GM23338 (cell line): ENCODE results near the gene ADD3. TPM values are rescaled to one million over a fixed set of nuclear protein-coding genes. Genes with fewer than 3 reads are reported as not detected.

Source experiments
- ATAC-seq: fragments of 200-7000 bp; cut with Tn5 transposase; 3 replicates; pipeline ENCODE4 v1.9.1; 2020
- DNase-seq: peaks from one replicate; pipeline ENCODE4 v3.0.0-alpha.2; 2015; ENCODE audit warnings: low spot score
- H2AFZ ChIP-seq: fragments of 200-600 bp; sonication (generic); 2 replicates; pipeline ENCODE4 v1.8.0; 2016; ENCODE audit warnings: antibody characterized with exemption, mild to moderate bottlenecking, moderate library complexity
- H3F3A ChIP-seq: fragments of 200-600 bp; sonication (generic); replicated peaks from 2 replicates; pipeline ENCODE4 v1.8.0; 2017; ENCODE audit warnings: antibody characterized with exemption, mixed run types, low read depth
- H3K27ac ChIP-seq: fragments of 200-600 bp; sonication (generic); 2 replicates; pipeline ENCODE4 v1.6.1; 2016; ENCODE audit warnings: low read depth
- H3K27me3 ChIP-seq: fragments of 200-600 bp; sonication (generic); 2 replicates; pipeline ENCODE4 v1.8.0; 2016; ENCODE audit warnings: mild to moderate bottlenecking, mixed run types, moderate library complexity; ENCODE audit not compliant: insufficient read depth
- H3K36me3 ChIP-seq: fragments of 200-600 bp; sonication (generic); 2 replicates; pipeline ENCODE4 v1.8.0; 2016; ENCODE audit warnings: mild to moderate bottlenecking; ENCODE audit not compliant: insufficient read depth
- H3K4me1 ChIP-seq: fragments of 200-600 bp; sonication (generic); 2 replicates; pipeline ENCODE4 v1.8.0; 2016; ENCODE audit warnings: mild to moderate bottlenecking, moderate library complexity; ENCODE audit not compliant: insufficient read depth
- H3K4me2 ChIP-seq: fragments of 200-600 bp; sonication (generic); 2 replicates; pipeline ENCODE4 v1.7.1; 2017; ENCODE audit warnings: mixed run types
- H3K4me3 ChIP-seq: fragments of 200-600 bp; sonication (generic); 2 replicates; pipeline ENCODE4 v1.6.1; 2016; ENCODE audit warnings: mixed run types
- H3K79me2 ChIP-seq: fragments of 200-600 bp; sonication (generic); replicated peaks from 2 replicates; pipeline ENCODE4 v1.8.0; 2017; ENCODE audit warnings: mild to moderate bottlenecking; ENCODE audit not compliant: insufficient read depth
- H3K9me2 ChIP-seq: fragments of 200-600 bp; sonication (generic); 2 replicates; pipeline ENCODE4 v1.8.0; 2017; ENCODE audit not compliant: insufficient read depth
- H4K20me1 ChIP-seq: fragments of 200-600 bp; sonication (generic); replicated peaks from 2 replicates; pipeline ENCODE4 v1.8.0; 2017; ENCODE audit warnings: mild to moderate bottlenecking; ENCODE audit not compliant: insufficient read depth
- H3K27ac Mint-ChIP-seq: 2 replicates; pipeline ENCODE4 v1.8.0; 2020; ENCODE audit warnings: inconsistent platforms, mild to moderate bottlenecking, moderate library complexity, mixed read lengths
- H3K27me3 Mint-ChIP-seq: 3 replicates; pipeline ENCODE4 v1.8.0; 2022; ENCODE audit warnings: low read depth, mild to moderate bottlenecking, moderate library complexity, mixed read lengths, inconsistent platforms; ENCODE audit not compliant: insufficient read depth, poor library complexity
- H3K36me3 Mint-ChIP-seq: 3 replicates; pipeline ENCODE4 v1.8.0; 2021; ENCODE audit warnings: low read depth, mild to moderate bottlenecking, inconsistent platforms, moderate library complexity, mixed read lengths
- H3K4me1 Mint-ChIP-seq: 3 replicates; pipeline ENCODE4 v1.8.0; 2020; ENCODE audit warnings: mild to moderate bottlenecking, inconsistent platforms, mixed read lengths
- H3K4me3 Mint-ChIP-seq: 3 replicates; pipeline ENCODE4 v1.8.0; 2021; ENCODE audit warnings: moderate library complexity, mild to moderate bottlenecking, inconsistent platforms, mixed read lengths
- H3K9me3 Mint-ChIP-seq: 3 replicates; pipeline ENCODE4 v1.8.0; 2020; ENCODE audit warnings: moderate library complexity, mild to moderate bottlenecking, inconsistent platforms, mixed read lengths
- CREB1 ChIP-seq: fragments of 250-450 bp; sonication (Bioruptor Pico); IDR thresholded peaks from 2 replicates; pipeline ENCODE4 v1.5.0; 2020; ENCODE audit warnings: low read depth, mild to moderate bottlenecking, moderate library complexity
- CTCF ChIP-seq, 2 experiments: fragments of 200-600 bp in 1 of 2; sonication (generic) in 1 of 2; conservative IDR thresholded peaks; 2 replicates each; pipeline versions ENCODE4 v1.5.1 to v1.6.1; 2016 to 2017; ENCODE audit warnings: antibody characterized with exemption in 2 of 2, low read depth in 2 of 2, mild to moderate bottlenecking in 2 of 2, moderate library complexity in 1 of 2
- ETS1 ChIP-seq: IDR thresholded peaks from 2 replicates; pipeline ENCODE4 v1.6.1; 2016; ENCODE audit warnings: antibody characterized with exemption
- EZH2 ChIP-seq: fragments of 200-600 bp; sonication (generic); IDR thresholded peaks from one replicate; pipeline ENCODE4 v1.8.0; 2017; ENCODE audit warnings: antibody characterized with exemption, mild to moderate bottlenecking, low read depth; ENCODE audit not compliant: unreplicated experiment
- EZH2phosphoT487 ChIP-seq: fragments of 200-600 bp; sonication (generic); IDR thresholded peaks from one replicate; pipeline ENCODE4 v1.8.1; 2018; ENCODE audit warnings: antibody characterized with exemption; ENCODE audit not compliant: unreplicated experiment
- JUNB ChIP-seq: IDR thresholded peaks from one replicate; pipeline ENCODE4 v1.6.1; 2016; ENCODE audit warnings: antibody characterized with exemption; ENCODE audit not compliant: unreplicated experiment
- NANOG ChIP-seq: IDR thresholded peaks from 2 replicates; pipeline ENCODE4 v1.6.1; 2016; ENCODE audit warnings: antibody characterized with exemption, borderline replicate concordance
- POLR2AphosphoS5 ChIP-seq: IDR thresholded peaks from 2 replicates; pipeline ENCODE4 v1.6.1; 2016; ENCODE audit warnings: antibody characterized with exemption, low read depth
- REST ChIP-seq: IDR thresholded peaks from one replicate; pipeline ENCODE4 v1.6.1; 2018; ENCODE audit warnings: antibody characterized with exemption; ENCODE audit not compliant: unreplicated experiment
- STAT1 ChIP-seq: IDR thresholded peaks from one replicate; pipeline ENCODE4 v1.6.1; 2016; ENCODE audit warnings: antibody characterized with exemption; ENCODE audit not compliant: unreplicated experiment
- ZNF114 ChIP-seq: fragments of 250-450 bp; sonication (Bioruptor Pico); IDR thresholded peaks from 2 replicates; pipeline ENCODE4 v1.5.0; 2020; ENCODE audit warnings: mild to moderate bottlenecking, moderate library complexity
- ZNF331 ChIP-seq: fragments of 250-450 bp; sonication (Bioruptor Pico); IDR thresholded peaks from 2 replicates; pipeline ENCODE4 v1.5.0; 2020; ENCODE audit warnings: low read depth, mild to moderate bottlenecking, moderate library complexity
- ZNF462 ChIP-seq: fragments of 250-450 bp; sonication (Bioruptor Pico); IDR thresholded peaks from 2 replicates; pipeline ENCODE4 v1.5.0; 2020; ENCODE audit warnings: mild to moderate bottlenecking, moderate library complexity
- polyA plus RNA-seq: library from polyadenylated mRNA; unstranded; fragments of >200 nt; fragmentation: Nextera tagmentation; extraction: Ambion mirVana; gene quantifications from 2 replicates; pipeline ENCODE4 v1.2.1, GENCODE V29; 2016
- total RNA-seq: library from RNA; depleted of rRNA; stranded (reverse); fragments of >200 nt; shearing (Covaris generic); gene quantifications from 2 replicates; pipeline ENCODE4 v1.2.3, GENCODE V29; 2014

ADD3 gene
- total and polyA plus RNA-seq, 2 experiments from 2014 or later, result 68.5 to 767 TPM

- Histone ChIP-seq H3K4me3 (no peak overlapping the region), H3K79me2 (peaks cover 37% of the 10 kb centered on the region), H4K20me1 (0 out of 2 replicates have a peak, but pooled peaks cover 10% of the 10 kb centered on the region), H3K4me1 (no peaks in the 10 kb centered on the region), H3K27ac (no peak overlapping the region), H3K36me3 (no peaks in the 10 kb centered on the region), H3K4me2 (no peak overlapping the region), H3F3A (no peaks in the 10 kb centered on the region), H3K27me3 (no peaks in the 10 kb centered on the region), H3K9me2 (no peaks in the 10 kb centered on the region), H2AFZ (no peak overlapping the region)
- DNase-seq (no peak), ATAC-seq (no peak)
- Mint-ChIP-seq H3K27ac (no peak overlapping the region), H3K27me3 (peaks cover 2% of the 10 kb centered on the region), H3K4me3 (no peak overlapping the region), H3K4me1 (peaks cover 2% of the 10 kb centered on the region; the same call in 1 of the 3 replicates), H3K9me3 (no peaks in the 10 kb centered on the region), H3K36me3 (no peaks in the 10 kb centered on the region)
- TF ChIP-seq ZNF462 (CRISPR knock-in tag) (no peak), ZNF331 (CRISPR knock-in tag) (no peak), CREB1 (no peak), REST (no peak), NANOG (no peak), EZH2 (no peak), EZH2phosphoT487 (no peak), STAT1 (no peak), POLR2AphosphoS5 (no peak), ETS1 (no peak), CTCF (conservative IDR thresholded peaks at IDR 0.05; ENCODE audit: low read depth in 2 of 2) (no peak), JUNB (no peak), ZNF114 (CRISPR knock-in tag) (no peak)
Measured at GRCh38 chr10:110094786-110095185, 87.0 kb downstream of the ADD3 start.
